Endothelial cell of umbilical vein (primary cell): ENCODE results near the gene CACNA2D3. TPM values are rescaled to one million over a fixed set of nuclear protein-coding genes. Genes with fewer than 3 reads are reported as not detected.

Experiments
- BruUV-seq: library from RNA; stranded (reverse); fragments of 400-500 nt; replicated peaks from 2 replicates; lab custom pipeline; 2021; lab: Mats Ljungman, UMichigan
- CTCF ChIA-PET: fragments of 300-600, 350-600 bp; sonication (Branson Sonifier 250); formaldehyde crosslinking; loops from one replicate; lab custom pipeline; 2021; ENCODE audit warnings: antibody characterized with exemption, inconsistent platforms; lab: Charles Lee
- POLR2A ChIA-PET: fragments of 300-600, 350-600 bp; sonication (Branson Sonifier 250); formaldehyde crosslinking; loops from one replicate; lab custom pipeline; 2021; ENCODE audit warnings: antibody characterized with exemption, inconsistent platforms; lab: Charles Lee
- DNase-seq: peaks from one replicate; pipeline ENCODE4 v3.0.0-alpha.2; 2011; ENCODE audit warnings: low read depth, low spot score
- FAIRE-seq: peaks from 2 replicates; lab custom pipeline; 2011; peaks lifted over from hg19 to GRCh38; lab: Jason Lieb, UNC
- H2AFZ ChIP-seq: 2 replicates; pipeline ENCODE4 v1.6.0; 2012; ENCODE audit warnings: low read depth, low read length, control low read depth, inconsistent platforms
- H3K27ac ChIP-seq: 2 replicates; pipeline ENCODE4 v1.5.1; 2011; ENCODE audit warnings: low read depth, mild to moderate bottlenecking, control low read depth, low read length, moderate library complexity; ENCODE audit not compliant: insufficient read depth
- H3K27me3 ChIP-seq, 2 experiments: 2 replicates each; pipeline versions ENCODE4 v1.6.0 to v1.6.1; 2011; ENCODE audit warnings: low read length in 2 of 2, mixed read lengths in 1 of 2; ENCODE audit not compliant: control insufficient read depth in 2 of 2, insufficient read depth in 2 of 2
- H3K36me3 ChIP-seq, 2 experiments: 2 replicates in 1 of 2; 3 replicates in 1 of 2; pipeline ENCODE4 v1.5.1; 2011; ENCODE audit warnings: low read length in 2 of 2, mild to moderate bottlenecking in 1 of 2, moderate library complexity in 1 of 2; ENCODE audit not compliant: control insufficient read depth in 2 of 2, insufficient read depth in 2 of 2; ENCODE audit errors: extremely low read depth in 1 of 2
- H3K4me1 ChIP-seq: 3 replicates; pipeline ENCODE4 v1.5.1; 2011; ENCODE audit warnings: mild to moderate bottlenecking, low read length; ENCODE audit not compliant: control insufficient read depth, insufficient read depth; ENCODE audit errors: extremely low read depth
- H3K4me2 ChIP-seq: 2 replicates; pipeline ENCODE4 v1.6.1; 2011; ENCODE audit warnings: low read length, control low read depth, mixed read lengths; ENCODE audit not compliant: insufficient read depth
- H3K4me3 ChIP-seq, 3 experiments: fragments of 200-600 bp in 1 of 3; sonication (generic), shearing (Covaris generic) in 1 of 3; replicated peaks in 1 of 3; 2 replicates each; pipeline ENCODE4 v1.5.1; 2011 to 2016; ENCODE audit warnings: control low read depth in 3 of 3, low read length in 3 of 3, mild to moderate bottlenecking in 2 of 3, inconsistent platforms in 1 of 3, low read depth in 1 of 3, moderate library complexity in 1 of 3; ENCODE audit not compliant: insufficient read depth in 1 of 3
- H3K79me2 ChIP-seq: 2 replicates; pipeline ENCODE4 v1.6.0; 2012; ENCODE audit warnings: low read length, inconsistent platforms; ENCODE audit not compliant: control insufficient read depth, insufficient read depth
- H3K9ac ChIP-seq: replicated peaks from 2 replicates; pipeline ENCODE3; 2011; ENCODE audit warnings: low read length, control low read depth; ENCODE audit not compliant: insufficient read depth; ENCODE audit errors: extremely low read depth
- H3K9me1 ChIP-seq: replicated peaks from 3 replicates; pipeline ENCODE4 v1.6.0; 2011; ENCODE audit warnings: mild to moderate bottlenecking, low read length; ENCODE audit not compliant: control insufficient read depth, insufficient read depth; ENCODE audit errors: extremely low read depth
- H3K9me3 ChIP-seq: replicated peaks from 2 replicates; pipeline ENCODE4 v1.5.1; 2012; ENCODE audit warnings: low read length, inconsistent platforms; ENCODE audit not compliant: control insufficient read depth, insufficient read depth
- H4K20me1 ChIP-seq: replicated peaks from 2 replicates; pipeline ENCODE3; 2011; ENCODE audit warnings: mild to moderate bottlenecking, low read length; ENCODE audit not compliant: control insufficient read depth, insufficient read depth; ENCODE audit errors: extremely low read depth
- CTCF ChIP-seq, 2 donors: IDR thresholded peaks; 1 replicate in 1 of 2; 2 replicates in 1 of 2; pipeline ENCODE4 v1.5.1; 2011; ENCODE audit warnings: low read length in 2 of 2, mild to moderate bottlenecking in 2 of 2, moderate library complexity in 2 of 2, control low read depth in 1 of 2, inconsistent platforms in 1 of 2, low read depth in 1 of 2; ENCODE audit not compliant: insufficient read depth in 1 of 2; ENCODE audit errors: extremely low read depth in 1 of 2
- EZH2 ChIP-seq: IDR thresholded peaks from 2 replicates; pipeline ENCODE4 v1.6.1; 2012; ENCODE audit warnings: borderline replicate concordance, low read depth, mild to moderate bottlenecking, moderate library complexity, low read length, inconsistent platforms; ENCODE audit not compliant: severe bottlenecking
- FOS ChIP-seq: IDR thresholded peaks from 2 replicates; pipeline ENCODE4 v1.6.1; 2011; ENCODE audit warnings: mild to moderate bottlenecking, low read length, moderate library complexity, borderline replicate concordance; ENCODE audit not compliant: insufficient read depth
- GATA2 ChIP-seq: IDR thresholded peaks from 2 replicates; pipeline ENCODE4 v1.7.0; 2011; ENCODE audit warnings: low read depth, mild to moderate bottlenecking, moderate library complexity, mixed read lengths, low read length; ENCODE audit not compliant: insufficient read length, insufficient read depth
- JUN ChIP-seq: IDR thresholded peaks from 2 replicates; pipeline ENCODE4 v1.6.1; 2011; ENCODE audit warnings: borderline replicate concordance, low read depth; ENCODE audit not compliant: insufficient read length, insufficient read depth
- MAX ChIP-seq: IDR thresholded peaks from 2 replicates; pipeline ENCODE4 v1.6.1; 2011; ENCODE audit not compliant: insufficient read depth, insufficient read length
- MYC ChIP-seq: IDR thresholded peaks from one replicate; pipeline ENCODE4 v1.6.1; 2011; ENCODE audit warnings: mild to moderate bottlenecking, low read depth, low read length
- POLR2A ChIP-seq: IDR thresholded peaks from 2 replicates; pipeline ENCODE4 v1.6.1; 2012; ENCODE audit warnings: low read depth, mild to moderate bottlenecking, control low read depth, low read length
- POLR2AphosphoS5 ChIP-seq: IDR thresholded peaks from 2 replicates; pipeline ENCODE4 v1.6.1; 2012; ENCODE audit warnings: low read depth, mild to moderate bottlenecking, control low read depth, low read length, moderate library complexity; ENCODE audit not compliant: insufficient read depth
- dilution Hi-C: fragments of 300-500 bp; cut with MboI; formaldehyde crosslinking; loops from one replicate; pipeline ENCODE4 v1.15.0; 2019; ENCODE audit warnings: low sequenced_read_pairs; ENCODE audit not compliant: extremely low pct_ligation_motif_present
- intact Hi-C: fragments of 100-400 bp; cut with micrococcal nuclease; formaldehyde crosslinking; loops from one replicate; pipeline ENCODE4 v1.10.0; 2022
- polyA plus RNA-seq, 4 experiments: library from polyadenylated mRNA; depleted of rRNA in 3 of 4; stranded (reverse) in 3 of 4; unstranded in 1 of 4; fragments of >200 nt; gene quantifications; 2 replicates each; pipeline versions ENCODE4 v1.2.1 to v1.2.3, GENCODE V29; 2011 to 2012; ENCODE audit warnings: missing spikeins in 1 of 4
- total RNA-seq: library from RNA; stranded (reverse); gene quantifications from 2 replicates; pipeline ENCODE4 v1.2.3, GENCODE V29; 2021

The CACNA2D3 gene
- total and polyA plus RNA-seq, 2 donors (not counting 3 experiments of a cell fraction or from before 2014, with no cell fraction given), result not detected

DNA sequence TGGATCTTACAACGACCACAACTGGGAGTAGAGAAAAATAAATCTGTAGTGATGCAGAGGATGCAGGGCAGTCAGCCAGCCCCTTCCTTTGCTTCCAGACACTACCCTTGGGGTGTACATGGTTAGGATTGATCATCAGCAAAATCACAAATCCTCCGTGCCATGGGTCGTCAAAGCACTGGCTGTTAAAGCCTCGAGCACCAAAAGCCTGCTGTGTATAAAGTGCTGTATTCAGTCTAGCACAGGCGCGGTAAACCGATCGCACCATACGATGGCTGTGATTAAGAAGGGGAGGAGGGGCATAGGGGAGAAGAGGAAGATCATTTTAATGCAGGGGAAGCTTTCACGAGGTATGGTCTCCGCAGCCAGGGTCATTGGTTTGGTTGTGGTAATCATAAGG lies 500.3 kb downstream of the CACNA2D3 start:
- H3K9ac ChIP-seq, result no peak overlapping the region
- H3K9me3 ChIP-seq, result peaks cover 2% of the 10 kb centered on the region
- no peak overlapping the region for H3K4me3 ChIP-seq
- intact Hi-C loops (no loop called here), dilution Hi-C loops (no loop called here)
- H3K79me2 ChIP-seq, result no peaks in the 10 kb centered on the region
- no peak overlapping the region for H3K4me2 ChIP-seq
- H3K4me1 ChIP-seq, result no peaks in the 10 kb centered on the region
- no peak for TF ChIP-seq CTCF (IDR thresholded peaks at IDR 0.05; ENCODE audit: extremely low read depth in 1 of 2, insufficient read depth in 1 of 2, low read depth in 1 of 2, low read length in 2 of 2)
- no peak for TF ChIP-seq POLR2AphosphoS5
- no peak for TF ChIP-seq FOS
- TF ChIP-seq GATA2, result no peak
- TF ChIP-seq MYC, result no peak
- no peak for TF ChIP-seq MAX
- TF ChIP-seq JUN, result no peak
- no peak for TF ChIP-seq EZH2
- TF ChIP-seq POLR2A, result no peak
- FAIRE-seq (no peak), DNase-seq (no peak)
- BruUV-seq, result no TSS peak
- POLR2A ChIA-PET, result no interaction called here
- CTCF ChIA-PET, result no interaction called here
- H2AFZ ChIP-seq, result no peak overlapping the region
- no peaks in the 10 kb centered on the region for H3K27me3 ChIP-seq
- no peaks in the 10 kb centered on the region for H3K36me3 ChIP-seq
- H4K20me1 ChIP-seq, result no peaks in the 10 kb centered on the region
- no peaks in the 10 kb centered on the region for H3K9me1 ChIP-seq
- H3K27ac ChIP-seq, result no peak overlapping the region
